H1 (cell line): ENCODE data around the gene CCL22. TPM values are rescaled to one million over a fixed set of nuclear protein-coding genes. Genes with fewer than 3 reads are reported as not detected.

Source experiments
- polyA plus RNA-seq, 7 experiments: library from polyadenylated mRNA; depleted of rRNA in 3 of 7; stranded (reverse) in 5 of 7; unstranded in 2 of 7; fragments of >200 nt in 5 of 7; fragments of 200-250 nt in 2 of 7; gene quantifications; 1 replicate in 5 of 7; 2 replicates in 1 of 7; 4 replicates in 1 of 7; pipeline versions ENCODE4 v1.2.1 to v1.2.3, GENCODE V29; 2011 to 2013; ENCODE audit warnings: missing spikeins in 2 of 7, mixed read lengths in 2 of 7
- total RNA-seq: library from RNA; stranded (reverse); fragmentation: NEBNext Ultra II Directional; extraction: Animal tissue kit (Norgen Biotek cat#: 25700); gene quantifications from 2 replicates; pipeline ENCODE4 v1.2.1, GENCODE V29; 2021
- TF ChIP-seq, protein P1 (sequence below): fragments of 300-600 bp; sonication (generic); IDR thresholded peaks from 2 replicates; pipeline ENCODE4 v1.7.1; 2012; ENCODE audit warnings: low read length, moderate library complexity, mild to moderate bottlenecking, inconsistent platforms; ENCODE audit not compliant: insufficient replicate concordance

CCL22 gene
- total and polyA plus RNA-seq, 2 of the 8 experiments (the other 6 are each of a cell fraction or from before 2014, with no cell fraction given): not detected

DNA sequence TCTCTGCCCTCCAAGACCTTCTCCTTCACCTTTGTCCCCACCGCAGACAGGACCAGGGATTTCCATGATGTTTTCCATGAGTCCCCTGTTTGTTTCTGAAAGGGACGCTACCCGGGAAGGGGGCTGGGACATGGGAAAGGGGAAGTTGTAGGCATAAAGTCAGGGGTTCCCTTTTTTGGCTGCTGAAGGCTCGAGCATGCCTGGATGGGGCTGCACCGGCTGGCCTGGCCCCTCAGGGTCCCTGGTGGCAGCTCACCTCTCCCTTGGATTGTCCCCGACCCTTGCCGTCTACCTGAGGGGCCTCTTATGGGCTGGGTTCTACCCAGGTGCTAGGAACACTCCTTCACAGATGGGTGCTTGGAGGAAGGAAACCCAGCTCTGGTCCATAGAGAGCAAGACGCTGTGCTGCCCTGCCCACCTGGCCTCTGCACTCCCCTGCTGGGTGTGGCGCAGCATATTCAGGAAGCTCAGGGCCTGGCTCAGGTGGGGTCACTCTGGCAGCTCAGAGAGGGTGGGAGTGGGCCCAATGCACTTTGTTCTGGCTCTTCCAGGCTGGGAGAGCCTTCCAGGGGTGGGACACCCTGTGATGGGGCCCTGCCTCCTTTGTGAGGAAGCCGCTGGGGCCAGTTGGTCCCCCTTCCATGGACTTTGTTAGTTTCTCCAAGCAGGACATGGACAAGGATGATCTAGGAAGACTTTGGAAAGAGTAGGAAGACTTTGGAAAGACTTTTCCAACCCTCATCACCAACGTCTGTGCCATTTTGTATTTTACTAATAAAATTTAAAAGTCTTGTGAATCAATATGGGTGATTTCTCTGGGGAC lies 25.9 kb downstream of the CCL22 start (continued):
- TF ChIP-seq, protein P1, sequence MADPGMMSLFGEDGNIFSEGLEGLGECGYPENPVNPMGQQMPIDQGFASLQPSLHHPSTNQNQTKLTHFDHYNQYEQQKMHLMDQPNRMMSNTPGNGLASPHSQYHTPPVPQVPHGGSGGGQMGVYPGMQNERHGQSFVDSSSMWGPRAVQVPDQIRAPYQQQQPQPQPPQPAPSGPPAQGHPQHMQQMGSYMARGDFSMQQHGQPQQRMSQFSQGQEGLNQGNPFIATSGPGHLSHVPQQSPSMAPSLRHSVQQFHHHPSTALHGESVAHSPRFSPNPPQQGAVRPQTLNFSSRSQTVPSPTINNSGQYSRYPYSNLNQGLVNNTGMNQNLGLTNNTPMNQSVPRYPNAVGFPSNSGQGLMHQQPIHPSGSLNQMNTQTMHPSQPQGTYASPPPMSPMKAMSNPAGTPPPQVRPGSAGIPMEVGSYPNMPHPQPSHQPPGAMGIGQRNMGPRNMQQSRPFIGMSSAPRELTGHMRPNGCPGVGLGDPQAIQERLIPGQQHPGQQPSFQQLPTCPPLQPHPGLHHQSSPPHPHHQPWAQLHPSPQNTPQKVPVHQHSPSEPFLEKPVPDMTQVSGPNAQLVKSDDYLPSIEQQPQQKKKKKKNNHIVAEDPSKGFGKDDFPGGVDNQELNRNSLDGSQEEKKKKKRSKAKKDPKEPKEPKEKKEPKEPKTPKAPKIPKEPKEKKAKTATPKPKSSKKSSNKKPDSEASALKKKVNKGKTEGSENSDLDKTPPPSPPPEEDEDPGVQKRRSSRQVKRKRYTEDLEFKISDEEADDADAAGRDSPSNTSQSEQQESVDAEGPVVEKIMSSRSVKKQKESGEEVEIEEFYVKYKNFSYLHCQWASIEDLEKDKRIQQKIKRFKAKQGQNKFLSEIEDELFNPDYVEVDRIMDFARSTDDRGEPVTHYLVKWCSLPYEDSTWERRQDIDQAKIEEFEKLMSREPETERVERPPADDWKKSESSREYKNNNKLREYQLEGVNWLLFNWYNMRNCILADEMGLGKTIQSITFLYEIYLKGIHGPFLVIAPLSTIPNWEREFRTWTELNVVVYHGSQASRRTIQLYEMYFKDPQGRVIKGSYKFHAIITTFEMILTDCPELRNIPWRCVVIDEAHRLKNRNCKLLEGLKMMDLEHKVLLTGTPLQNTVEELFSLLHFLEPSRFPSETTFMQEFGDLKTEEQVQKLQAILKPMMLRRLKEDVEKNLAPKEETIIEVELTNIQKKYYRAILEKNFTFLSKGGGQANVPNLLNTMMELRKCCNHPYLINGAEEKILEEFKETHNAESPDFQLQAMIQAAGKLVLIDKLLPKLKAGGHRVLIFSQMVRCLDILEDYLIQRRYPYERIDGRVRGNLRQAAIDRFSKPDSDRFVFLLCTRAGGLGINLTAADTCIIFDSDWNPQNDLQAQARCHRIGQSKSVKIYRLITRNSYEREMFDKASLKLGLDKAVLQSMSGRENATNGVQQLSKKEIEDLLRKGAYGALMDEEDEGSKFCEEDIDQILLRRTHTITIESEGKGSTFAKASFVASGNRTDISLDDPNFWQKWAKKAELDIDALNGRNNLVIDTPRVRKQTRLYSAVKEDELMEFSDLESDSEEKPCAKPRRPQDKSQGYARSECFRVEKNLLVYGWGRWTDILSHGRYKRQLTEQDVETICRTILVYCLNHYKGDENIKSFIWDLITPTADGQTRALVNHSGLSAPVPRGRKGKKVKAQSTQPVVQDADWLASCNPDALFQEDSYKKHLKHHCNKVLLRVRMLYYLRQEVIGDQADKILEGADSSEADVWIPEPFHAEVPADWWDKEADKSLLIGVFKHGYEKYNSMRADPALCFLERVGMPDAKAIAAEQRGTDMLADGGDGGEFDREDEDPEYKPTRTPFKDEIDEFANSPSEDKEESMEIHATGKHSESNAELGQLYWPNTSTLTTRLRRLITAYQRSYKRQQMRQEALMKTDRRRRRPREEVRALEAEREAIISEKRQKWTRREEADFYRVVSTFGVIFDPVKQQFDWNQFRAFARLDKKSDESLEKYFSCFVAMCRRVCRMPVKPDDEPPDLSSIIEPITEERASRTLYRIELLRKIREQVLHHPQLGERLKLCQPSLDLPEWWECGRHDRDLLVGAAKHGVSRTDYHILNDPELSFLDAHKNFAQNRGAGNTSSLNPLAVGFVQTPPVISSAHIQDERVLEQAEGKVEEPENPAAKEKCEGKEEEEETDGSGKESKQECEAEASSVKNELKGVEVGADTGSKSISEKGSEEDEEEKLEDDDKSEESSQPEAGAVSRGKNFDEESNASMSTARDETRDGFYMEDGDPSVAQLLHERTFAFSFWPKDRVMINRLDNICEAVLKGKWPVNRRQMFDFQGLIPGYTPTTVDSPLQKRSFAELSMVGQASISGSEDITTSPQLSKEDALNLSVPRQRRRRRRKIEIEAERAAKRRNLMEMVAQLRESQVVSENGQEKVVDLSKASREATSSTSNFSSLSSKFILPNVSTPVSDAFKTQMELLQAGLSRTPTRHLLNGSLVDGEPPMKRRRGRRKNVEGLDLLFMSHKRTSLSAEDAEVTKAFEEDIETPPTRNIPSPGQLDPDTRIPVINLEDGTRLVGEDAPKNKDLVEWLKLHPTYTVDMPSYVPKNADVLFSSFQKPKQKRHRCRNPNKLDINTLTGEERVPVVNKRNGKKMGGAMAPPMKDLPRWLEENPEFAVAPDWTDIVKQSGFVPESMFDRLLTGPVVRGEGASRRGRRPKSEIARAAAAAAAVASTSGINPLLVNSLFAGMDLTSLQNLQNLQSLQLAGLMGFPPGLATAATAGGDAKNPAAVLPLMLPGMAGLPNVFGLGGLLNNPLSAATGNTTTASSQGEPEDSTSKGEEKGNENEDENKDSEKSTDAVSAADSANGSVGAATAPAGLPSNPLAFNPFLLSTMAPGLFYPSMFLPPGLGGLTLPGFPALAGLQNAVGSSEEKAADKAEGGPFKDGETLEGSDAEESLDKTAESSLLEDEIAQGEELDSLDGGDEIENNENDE: no peak
